Lung (tissue), 12 donors: Measurements from ENCODE around the gene CDH23. TPM values are rescaled to one million over a fixed set of nuclear protein-coding genes. Genes with fewer than 3 reads are reported as not detected.

Experiments
- ATAC-seq: fragments of 200-7000 bp; cut with Tn5 transposase; one replicate; pipeline ENCODE4 v1.9.1; 2020; ENCODE audit warnings: moderate number of reproducible peaks; ENCODE audit not compliant: insufficient read depth, low FRiP score
- DNase-seq, 3 donors: peaks; one replicate each; pipeline ENCODE4 v3.0.0-alpha.2; 2013 to 2017
- H3K27ac ChIP-seq, 2 donors: one replicate each; pipeline ENCODE4 v1.5.1; 2013; ENCODE audit warnings: mild to moderate bottlenecking in 2 of 2, moderate library complexity in 2 of 2, control low read depth in 1 of 2, inconsistent platforms in 1 of 2, low read depth in 1 of 2, low read length in 1 of 2
- H3K27me3 ChIP-seq, 3 donors: one replicate each; pipeline ENCODE4 v1.5.1; 2013; ENCODE audit warnings: low read length in 2 of 3; ENCODE audit not compliant: control insufficient read depth in 3 of 3, insufficient read depth in 3 of 3
- H3K36me3 ChIP-seq, 4 donors: one replicate each; pipeline ENCODE4 v1.5.1; 2013; ENCODE audit warnings: low read length in 4 of 4, mild to moderate bottlenecking in 1 of 4, moderate library complexity in 1 of 4; ENCODE audit not compliant: control insufficient read depth in 4 of 4, insufficient read depth in 4 of 4
- H3K4me1 ChIP-seq, 5 donors: one replicate each; pipeline ENCODE4 v1.5.1; 2013; ENCODE audit warnings: low read length in 5 of 5, mild to moderate bottlenecking in 2 of 5, moderate library complexity in 1 of 5; ENCODE audit not compliant: control insufficient read depth in 5 of 5, insufficient read depth in 5 of 5
- H3K4me3 ChIP-seq: one replicate; pipeline ENCODE4 v1.5.1; 2013; ENCODE audit warnings: mild to moderate bottlenecking, control low read depth, moderate library complexity
- H3K9ac ChIP-seq, 2 donors: one replicate each; pipeline ENCODE4 v1.5.1; 2013; ENCODE audit warnings: low read length in 2 of 2, control low read depth in 1 of 2; ENCODE audit not compliant: insufficient read depth in 1 of 2
- H3K9me3 ChIP-seq, 4 donors: one replicate each; pipeline ENCODE4 v1.5.1; 2013; ENCODE audit warnings: low read length in 3 of 4, mild to moderate bottlenecking in 1 of 4, moderate library complexity in 1 of 4; ENCODE audit not compliant: control insufficient read depth in 4 of 4, insufficient read depth in 3 of 4
- CTCF ChIP-seq: IDR thresholded peaks from 2 replicates; pipeline ENCODE4 v1.5.1; 2012; ENCODE audit warnings: mild to moderate bottlenecking; ENCODE audit errors: control extremely low read depth, extremely low read depth
- WGBS, 2 donors: extraction: QIAGEN DNeasy Blood & Tissue Kit; methylation state at CpG; one replicate each; pipeline ENCODE4 v1.1.7; 2013; 5-methylcytosine and 5-hydroxymethylcytosine counted together
- polyA plus RNA-seq, 2 donors: library from polyadenylated mRNA; stranded (reverse); fragments of 200-250 nt; gene quantifications; one replicate each; pipeline ENCODE4 v1.2.1, GENCODE V29; 2013
- total RNA-seq, 2 donors: library from RNA; depleted of rRNA in 1 of 2; stranded (reverse); fragments of >200 nt in 1 of 2; gene quantifications; one replicate each; pipeline ENCODE4 v1.2.1, GENCODE V29; 2014 to 2021
- donor health status: control.
- donor health status: control.
- donor health status: Bipolar disorder and iron deficiency.
- donor health status: healthy.
- donor health status: DM: yes; HTN: yes; CAD: no.

CDH23 gene
- total and polyA plus RNA-seq, 4 donors: 4.5 to 29.5 (median 6.0) TPM

GRCh38 chr10:71695502-71696476, 299.1 kb downstream of the CDH23 start:
- Histone ChIP-seq H3K4me3 (no peak overlapping the region), H3K9ac (no peak overlapping the region), H3K9me3 (no peaks in the 10 kb centered on the region), H3K27ac (peak overlapping the region in 1 of 2 donors; percentile 82), H3K27me3 (no peaks in the 10 kb centered on the region), H3K36me3 (no peaks in the 10 kb centered on the region), H3K4me1 (peaks cover 4 to 18% (median 8%) of the 10 kb centered on the region in 5 donors)
- WGBS, 2 donors: 78 to 84% methylated on average over 14 of the region's 14 CpGs
- ATAC-seq: no peak
- no peak for DNase-seq
- TF ChIP-seq CTCF: no peak

GRCh38 chr10:71696628-71697326, 300.1 kb downstream of the CDH23 start:
- no peaks in the 10 kb centered on the region for H3K9me3 ChIP-seq
- no peak overlapping the region for H3K9ac ChIP-seq
- ATAC-seq (no peak), DNase-seq (peak in 2 of 3 donors; percentile 44 to 51)
- TF ChIP-seq CTCF: peak; percentile 45
- no peaks in the 10 kb centered on the region for H3K27me3 ChIP-seq
- H3K27ac ChIP-seq: no peak overlapping the region
- no peaks in the 10 kb centered on the region for H3K36me3 ChIP-seq
- H3K4me3 ChIP-seq: no peak overlapping the region
- H3K4me1 ChIP-seq: peaks cover 4 to 24% (median 8%) of the 10 kb centered on the region in 5 donors
- 53 to 57% methylated on average over 10 of the region's 10 CpGs for WGBS, 2 donors

GRCh38 chr10:71697938-71698709, 301.4 kb downstream of the CDH23 start:
- H3K27ac ChIP-seq: no peak overlapping the region
- WGBS, 2 donors: 71 to 82% methylated on average over 7 of the region's 7 CpGs
- no peaks in the 10 kb centered on the region for H3K27me3 ChIP-seq
- H3K9me3 ChIP-seq: no peaks in the 10 kb centered on the region
- H3K4me1 ChIP-seq: peaks cover 4 to 21% (median 8%) of the 10 kb centered on the region in 5 donors
- no peak overlapping the region for H3K9ac ChIP-seq
- DNase-seq (no peak), ATAC-seq (no peak)
- H3K36me3 ChIP-seq: no peaks in the 10 kb centered on the region
- no peak overlapping the region for H3K4me3 ChIP-seq
- no peak for TF ChIP-seq CTCF
